ENCODE results near the gene ENGASE.

The ENGASE gene

DNA sequence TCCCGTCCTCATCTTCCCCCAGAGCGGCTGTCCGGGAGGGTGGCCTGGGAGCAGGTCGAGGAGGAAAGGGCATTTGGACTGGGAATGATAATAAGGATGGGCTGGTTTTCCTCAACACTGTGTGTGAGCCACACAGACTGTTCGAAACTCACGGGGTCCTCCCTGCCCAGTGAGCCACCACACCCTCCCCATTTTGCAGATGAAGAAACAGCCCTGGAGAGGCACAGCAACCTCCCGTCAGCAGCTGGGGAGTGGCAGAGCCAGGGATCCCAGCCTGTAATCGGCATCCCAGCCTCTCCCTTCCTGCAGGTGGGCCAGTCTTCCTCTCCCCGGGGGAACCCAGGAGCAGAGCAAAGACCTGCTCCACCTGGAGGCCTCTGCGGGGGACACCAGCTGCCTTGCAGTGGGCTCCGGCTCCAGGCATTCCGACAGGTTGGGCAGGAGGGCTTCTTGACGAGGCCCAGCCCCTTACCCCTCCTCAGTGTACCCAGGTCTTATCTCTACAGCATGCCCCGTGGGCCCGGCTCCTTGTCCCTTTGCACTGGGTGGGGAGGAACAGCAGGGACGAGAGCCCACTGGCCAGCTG is 23.8 kb downstream of the ENGASE start:
- in situ Hi-C loops (cut with HindIII; ENCODE audit: low pct_ligation_motif_present, low sequenced_read_pairs): no loop called here
- no peak for TF ChIP-seq CTCF (IDR thresholded peaks at IDR 0.05; ENCODE audit: low read depth, low read length, missing control alignments)
- no peak for DNase-seq
- peaks cover 34% of the 10 kb centered on the region for H3K27me3 ChIP-seq (replicated peaks)
- H3K36me3 ChIP-seq (replicated peaks): no peaks in the 10 kb centered on the region
- no peak overlapping the region for H3K4me3 ChIP-seq (ENCODE audit: low read depth, low read length)
- no peak overlapping the region for H3K27ac ChIP-seq

- H3K4me3 ChIP-seq (ENCODE audit: low read depth, low read length): no peak overlapping the region
- H3K27me3 ChIP-seq (replicated peaks): peaks cover 38% of the 10 kb centered on the region
- in situ Hi-C loops (cut with HindIII; ENCODE audit: low pct_ligation_motif_present, low sequenced_read_pairs): no loop called here
- no peak for TF ChIP-seq CTCF (IDR thresholded peaks at IDR 0.05; ENCODE audit: low read depth, low read length, missing control alignments)
- DNase-seq: no peak
- H3K27ac ChIP-seq: no peak overlapping the region
- H3K36me3 ChIP-seq (replicated peaks): no peaks in the 10 kb centered on the region
Measured at GRCh38 chr17:79100405-79100804, 25.8 kb downstream of the ENGASE start.

DNA sequence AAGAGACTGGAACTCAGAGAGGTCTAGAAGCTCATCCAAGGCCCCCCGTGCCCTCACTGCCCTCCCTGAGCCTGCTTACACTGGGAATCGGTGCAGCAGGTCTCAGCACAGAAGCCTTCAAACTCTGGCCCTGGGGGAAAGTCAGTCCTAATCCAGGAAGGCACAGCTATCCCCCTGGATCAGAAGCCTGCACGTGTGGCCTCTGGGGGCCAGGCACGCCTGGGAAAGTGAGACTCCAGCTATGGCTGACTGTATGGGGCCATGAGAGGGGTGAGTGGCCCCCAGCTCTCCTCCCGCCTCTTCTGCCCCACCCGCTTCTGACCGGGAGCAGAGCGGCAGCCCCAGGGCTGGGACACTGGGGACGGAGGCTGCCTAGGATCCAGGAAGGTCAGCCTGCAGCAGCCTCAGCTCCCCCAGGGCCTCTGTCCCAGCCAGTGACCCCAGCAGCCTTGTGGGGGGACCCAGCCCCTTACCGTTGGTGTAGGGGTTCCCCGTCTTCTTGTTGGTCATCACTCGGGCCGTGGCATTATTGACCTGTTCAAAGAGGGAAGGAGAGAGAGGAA is 26.6 kb downstream of the ENGASE start:
- DNase-seq: no peak
- peaks cover 33% of the 10 kb centered on the region for H3K27me3 ChIP-seq (replicated peaks)
- in situ Hi-C loops (cut with HindIII; ENCODE audit: low pct_ligation_motif_present, low sequenced_read_pairs): no loop called here
- no peak overlapping the region for H3K4me3 ChIP-seq (ENCODE audit: low read depth, low read length)
- TF ChIP-seq CTCF (IDR thresholded peaks at IDR 0.05; ENCODE audit: low read depth, low read length, missing control alignments): no peak
- H3K36me3 ChIP-seq (replicated peaks): no peaks in the 10 kb centered on the region
- H3K27ac ChIP-seq: no peak overlapping the region

DNA sequence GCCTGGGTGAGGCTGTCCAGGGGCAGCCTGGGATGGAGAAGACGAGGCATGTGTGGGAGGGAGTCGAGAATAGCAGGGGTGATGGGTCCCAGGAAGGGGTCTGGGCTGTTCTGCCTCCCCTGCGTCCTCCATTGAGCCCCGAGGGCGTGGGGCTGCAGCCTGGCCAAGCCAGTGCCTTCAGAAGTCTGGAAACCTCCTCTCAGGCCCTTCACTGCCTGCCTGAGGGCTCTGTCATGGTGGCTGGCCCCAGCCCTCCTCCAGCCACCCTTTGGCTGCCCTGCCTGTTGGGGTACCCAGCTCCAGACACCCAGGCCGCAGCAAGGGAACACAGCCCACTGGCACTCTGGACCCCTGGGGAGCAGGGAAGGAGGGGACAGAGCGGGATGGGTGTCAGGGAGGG is 27.6 kb downstream of the ENGASE start:
- no peak for DNase-seq
- Histone ChIP-seq H3K4me3 (ENCODE audit: low read depth, low read length) (no peak overlapping the region), H3K27ac (no peak overlapping the region), H3K27me3 (replicated peaks) (peaks cover 30% of the 10 kb centered on the region), H3K36me3 (replicated peaks) (no peaks in the 10 kb centered on the region)
- TF ChIP-seq CTCF (IDR thresholded peaks at IDR 0.05; ENCODE audit: low read depth, low read length, missing control alignments): no peak
- in situ Hi-C loops (cut with HindIII; ENCODE audit: low pct_ligation_motif_present, low sequenced_read_pairs): no loop called here

DNA sequence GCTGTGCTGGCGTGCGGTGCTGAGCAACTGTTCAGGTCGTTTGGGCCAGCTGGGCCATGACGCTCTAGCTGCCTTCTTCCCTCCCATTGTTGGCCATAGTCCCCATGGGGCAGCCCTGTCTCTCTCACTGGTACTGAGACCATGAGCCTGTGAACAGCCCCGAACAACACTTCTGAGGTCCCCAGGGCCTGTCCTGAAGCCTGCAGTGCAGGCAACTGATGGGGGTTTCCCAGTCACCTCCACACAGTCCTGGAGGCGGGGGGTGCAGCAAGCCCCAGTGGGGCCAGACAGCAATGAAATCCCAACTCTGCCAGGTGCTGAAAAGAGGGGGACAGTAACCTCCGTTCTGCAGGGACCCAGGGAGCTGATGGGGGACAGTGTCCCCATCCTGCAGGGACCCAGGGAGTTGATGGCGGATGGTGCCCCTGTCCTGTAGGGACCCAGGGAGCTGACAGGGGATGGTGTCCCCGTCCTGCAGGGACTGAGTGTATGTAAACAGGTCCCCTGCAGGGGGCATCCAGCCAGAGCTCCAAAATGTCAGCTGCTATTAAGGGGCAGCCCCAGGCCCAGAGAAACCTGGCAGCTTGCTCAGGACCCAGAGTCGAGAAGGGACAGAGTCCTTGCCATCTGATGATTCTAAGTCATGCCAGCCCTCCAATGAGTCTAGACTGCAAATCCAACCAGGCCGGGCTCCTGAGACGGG is 30.4 kb downstream of the ENGASE start:
- no peak overlapping the region for H3K27ac ChIP-seq
- DNase-seq: no peak
- no peaks in the 10 kb centered on the region for H3K36me3 ChIP-seq (replicated peaks)
- H3K4me3 ChIP-seq (ENCODE audit: low read depth, low read length): no peak overlapping the region
- peaks cover 10% of the 10 kb centered on the region for H3K27me3 ChIP-seq (replicated peaks)
- TF ChIP-seq CTCF (IDR thresholded peaks at IDR 0.05; ENCODE audit: low read depth, low read length, missing control alignments): no peak
- in situ Hi-C loops (cut with HindIII; ENCODE audit: low pct_ligation_motif_present, low sequenced_read_pairs): no loop called here

Measured in brain microvascular endothelial cell (primary cell).